GM19043 (cell line): ENCODE data around the gene PIP4K2B.
"Not testable (repeated sequence)": the region's sequence is repeated elsewhere in the genome, so short reads cannot be mapped to it uniquely, and the experiment has no call there.

ENCODE experiments used
- ATAC-seq: cut with Tn5 transposase; IDR thresholded peaks from one replicate; pipeline ENCODE4 v1.9.1; 2021; ENCODE audit warnings: low read depth; ENCODE audit not compliant: unreplicated experiment

The PIP4K2B gene

DNA sequence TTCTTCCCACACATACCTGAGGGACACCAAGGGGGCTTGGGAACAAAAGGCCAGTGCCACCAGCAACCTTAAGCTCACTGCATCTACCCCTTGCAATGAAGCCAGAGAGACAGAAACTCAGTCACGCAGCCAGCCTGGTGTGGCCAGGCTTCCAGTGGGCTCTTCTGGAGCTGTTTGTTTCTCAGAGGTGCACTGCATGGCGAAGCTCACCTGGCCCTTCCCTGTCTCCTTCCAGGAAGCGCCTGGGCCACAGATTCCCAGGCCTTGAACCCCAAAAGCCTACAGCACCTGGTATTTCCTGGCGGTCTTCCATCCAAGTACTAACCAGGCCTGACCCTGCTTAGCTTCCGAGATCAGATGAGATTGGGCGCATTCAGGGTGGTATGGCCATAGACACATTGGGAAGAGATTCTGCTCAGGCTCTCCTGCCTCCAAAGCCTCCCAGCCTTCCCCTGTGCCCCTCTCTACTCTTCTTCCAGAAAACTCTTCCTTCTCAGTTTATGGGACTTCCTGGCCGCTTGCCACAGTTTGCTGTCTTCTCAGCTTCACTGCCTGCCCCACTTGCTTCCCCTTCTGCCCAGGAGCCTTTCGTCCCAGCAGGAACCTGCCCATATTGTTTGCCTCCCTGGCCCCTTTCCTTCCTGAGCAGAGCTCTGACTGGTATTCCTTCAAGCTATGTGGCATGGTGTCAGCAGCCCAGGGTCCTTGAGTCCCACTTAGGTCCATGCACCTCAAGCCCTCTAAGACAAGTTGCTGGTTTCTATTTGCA lies 67.6 kb downstream of the PIP4K2B start:
- ATAC-seq: no peak

DNA sequence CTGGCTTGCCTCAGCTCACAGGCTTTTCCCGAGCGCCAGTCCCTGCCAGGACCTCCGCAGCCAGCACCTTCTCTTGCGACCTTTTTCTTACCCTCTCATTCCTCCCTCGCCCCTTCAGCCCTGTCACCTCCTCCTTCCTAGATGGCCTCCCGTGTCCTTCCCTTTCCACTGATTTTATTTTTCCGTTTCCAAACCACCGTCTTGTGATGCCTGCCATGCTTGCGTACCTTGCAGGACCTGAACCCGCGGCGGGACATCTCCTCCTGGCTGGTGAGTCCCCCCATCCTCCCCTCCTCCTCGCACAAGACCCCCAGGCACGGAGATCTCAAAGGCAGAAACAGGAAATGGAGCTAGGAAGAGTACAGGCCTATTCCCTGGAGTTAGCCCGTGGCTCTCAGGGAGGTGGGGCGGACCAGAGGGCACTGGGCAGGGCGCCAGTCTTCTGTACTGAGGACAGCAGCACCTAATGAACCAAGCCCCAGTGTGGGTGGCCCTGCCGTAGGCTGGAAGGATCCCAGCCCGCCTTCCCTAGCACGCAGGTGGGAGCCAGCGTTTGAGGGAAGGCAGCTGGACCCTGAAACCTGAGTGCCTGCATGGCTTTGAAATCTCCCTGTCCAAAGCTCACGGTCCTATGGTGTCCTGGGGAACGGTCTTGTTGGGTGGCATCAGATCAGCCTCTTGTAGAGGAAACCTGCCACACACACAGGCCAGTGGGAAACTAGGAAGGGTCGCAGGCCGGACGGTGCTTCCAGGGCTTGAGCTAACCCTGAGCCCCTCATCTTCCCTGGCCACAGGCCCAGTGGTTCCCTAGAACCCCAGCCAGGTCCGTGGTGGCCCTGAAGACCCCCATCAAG lies 68.6 kb downstream of the PIP4K2B start:
- ATAC-seq: no peak

GRCh38 chr17:38729886-38730525 lies 69.3 kb downstream of the PIP4K2B start, which contains the start of gene CISD3:
Gene CISD3, plus strand, starts transcription at chr17:38730341. Its CDS starts 18 bp downstream, at chr17:38730359.
- ATAC-seq: no peak

DNA sequence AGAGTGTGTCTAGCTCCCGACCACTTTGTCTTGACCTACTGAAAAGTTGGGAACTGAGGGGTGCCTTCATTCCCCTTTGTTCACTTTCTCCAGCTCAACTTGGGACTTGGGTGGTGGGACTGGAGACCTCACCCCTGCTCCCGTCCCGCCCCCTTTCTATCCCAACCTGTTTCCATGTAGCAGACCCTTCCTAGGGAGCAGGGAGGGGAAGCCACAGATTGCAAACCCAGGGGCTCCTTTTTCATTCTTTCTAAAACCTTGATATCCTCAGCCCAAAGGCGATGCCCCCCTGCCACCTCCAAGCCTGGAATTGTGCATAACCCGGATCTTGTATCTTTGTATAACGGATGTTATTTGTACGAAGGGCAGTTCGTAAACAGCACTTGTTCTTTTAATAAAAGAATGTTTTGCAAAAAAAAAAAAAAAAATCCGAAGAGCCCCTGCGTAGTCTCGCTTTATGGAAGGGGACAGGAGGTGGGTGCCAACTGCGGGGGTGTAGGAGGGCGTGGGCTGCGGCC lies 69.9 kb downstream of the PIP4K2B start:
- ATAC-seq: no peak

GRCh38 chr17:38728290-38728831 lies 71.0 kb downstream of the PIP4K2B start:
- ATAC-seq: no peak

GRCh38 chr17:38727736-38728135 lies 71.6 kb downstream of the PIP4K2B start:
- ATAC-seq: no peak

- not testable (repeated sequence) for ATAC-seq
These were observed 73.2 kb downstream of the PIP4K2B start for GRCh38 chr17:38726145-38726544.

- ATAC-seq: no peak
These were observed 74.3 kb downstream of the PIP4K2B start for GRCh38 chr17:38725066-38725465.

GRCh38 chr17:38724337-38724988 lies 74.9 kb downstream of the PIP4K2B start:
- ATAC-seq: no peak

DNA sequence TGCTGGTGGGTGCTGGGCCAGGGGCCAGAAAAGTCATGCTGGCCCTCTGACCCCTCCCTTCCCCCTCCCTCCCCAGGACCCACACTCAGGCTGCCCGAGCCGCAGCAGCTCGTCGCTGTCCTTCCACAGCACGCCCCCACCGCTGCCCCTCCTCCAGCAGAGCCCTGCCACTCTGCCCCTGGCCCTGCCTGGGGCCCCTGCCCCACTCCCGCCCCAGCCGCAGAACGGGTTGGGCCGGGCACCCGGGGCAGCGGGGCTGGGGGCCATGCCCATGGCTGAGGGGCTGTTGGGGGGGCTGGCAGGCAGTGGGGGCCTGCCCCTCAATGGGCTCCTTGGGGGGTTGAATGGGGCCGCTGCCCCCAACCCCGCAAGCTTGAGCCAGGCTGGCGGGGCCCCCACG lies 77.6 kb downstream of the PIP4K2B start:
- no peak for ATAC-seq

- ATAC-seq: no peak
These were observed 78.4 kb downstream of the PIP4K2B start for GRCh38 chr17:38720941-38721340.

DNA sequence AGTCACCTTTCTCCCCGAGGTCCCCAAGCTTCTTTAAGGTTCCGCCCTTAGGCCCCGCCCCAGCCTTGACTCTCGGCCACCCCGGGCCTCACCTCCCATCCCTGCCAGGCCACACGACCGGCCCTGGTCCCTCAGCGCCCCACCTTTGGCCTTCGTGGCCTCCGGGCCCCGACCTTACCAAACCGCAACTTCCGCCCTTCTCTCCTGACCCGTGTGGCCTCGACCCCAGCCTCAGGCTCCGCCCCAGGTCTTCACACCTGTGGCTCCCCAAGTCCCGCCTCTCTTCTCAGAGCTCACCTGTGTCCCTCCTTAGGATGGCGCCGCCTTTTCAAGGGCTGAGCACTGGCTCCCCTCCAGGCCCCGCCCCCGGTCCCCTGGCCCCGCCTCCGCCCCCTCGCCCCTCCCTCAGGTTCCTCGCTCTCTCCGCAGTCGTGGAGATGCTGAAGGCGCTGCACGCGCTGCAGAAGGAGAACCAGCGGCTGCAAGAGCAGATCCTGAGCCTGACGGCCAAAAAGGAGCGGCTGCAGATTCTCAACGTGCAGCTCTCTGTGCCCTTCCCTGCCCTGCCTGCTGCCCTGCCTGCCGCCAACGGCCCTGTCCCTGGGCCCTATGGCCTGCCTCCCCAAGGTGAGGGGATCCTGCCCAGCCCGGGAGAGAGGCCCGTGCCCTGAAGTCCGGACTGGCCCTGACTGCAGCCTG lies 79.3 kb downstream of the PIP4K2B start:
- no peak for ATAC-seq

- no peak for ATAC-seq
These were observed 79.9 kb downstream of the PIP4K2B start for GRCh38 chr17:38719289-38719942.

DNA sequence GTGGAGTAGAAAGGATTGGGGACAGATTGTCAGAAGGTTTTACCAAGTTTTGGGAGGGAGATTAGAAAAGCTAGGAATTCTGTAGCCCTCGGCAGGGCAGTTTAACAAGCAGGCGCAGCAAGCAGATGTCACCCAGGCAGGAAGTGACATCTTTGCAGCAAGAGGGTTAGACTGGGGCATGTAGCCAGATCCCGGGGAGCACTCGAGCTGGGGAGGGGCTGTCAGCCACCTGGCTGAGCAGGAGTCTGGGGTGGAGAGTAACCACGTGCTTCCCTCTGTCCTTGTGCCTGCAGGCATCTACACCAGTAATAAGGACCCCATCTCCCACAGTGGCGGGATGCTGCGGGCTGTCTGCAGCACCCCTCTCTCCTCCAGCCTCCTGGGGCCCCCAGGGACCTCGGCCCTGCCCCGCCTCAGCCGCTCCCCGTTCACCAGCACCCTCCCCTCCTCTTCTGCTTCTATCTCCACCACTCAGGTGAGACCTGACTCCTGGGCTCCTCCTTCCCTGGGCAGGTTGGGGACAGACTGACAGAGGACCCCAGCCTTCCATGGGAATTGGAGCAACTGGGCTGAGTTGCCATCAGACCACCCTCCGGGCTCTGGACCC lies 82.1 kb downstream of the PIP4K2B start:
- ATAC-seq: no peak

GRCh38 chr17:38716368-38717005 lies 82.9 kb downstream of the PIP4K2B start:
- no peak for ATAC-seq
